NCI-H2171 (cell line): ENCODE data around the gene FCGR3B.
"Not testable (repeated sequence)": the region's sequence is repeated elsewhere in the genome, so short reads cannot be mapped to it uniquely, and the experiment has no call there.

Source experiments
- DNase-seq: peaks from one replicate; lab custom pipeline; 2025; lab: John Stamatoyannopoulos, UW

Gene FCGR3B

GRCh38 chr1:161631076-161631475, at the start of gene FCGR3B:
Gene FCGR3B (minus strand): TSS chr1:161631176. CDS start chr1:161631094, 82 bp downstream.
- no peak for DNase-seq

GRCh38 chr1:161678500-161678899, 47.5 kb upstream of the FCGR3B start:
- DNase-seq: no peak

- DNase-seq: no peak
Measured at GRCh38 chr1:161676958-161677689, 46.1 kb upstream of the FCGR3B start.

GRCh38 chr1:161676441-161676840, 45.5 kb upstream of the FCGR3B start:
- DNase-seq: no peak

- not testable (repeated sequence) for DNase-seq
Measured at GRCh38 chr1:161674908-161675307, 43.9 kb upstream of the FCGR3B start.

- not testable (repeated sequence) for DNase-seq
Measured at GRCh38 chr1:161674447-161674846, 43.5 kb upstream of the FCGR3B start.

GRCh38 chr1:161673437-161673836, 42.5 kb upstream of the FCGR3B start:
- not testable (repeated sequence) for DNase-seq

- DNase-seq: not testable (repeated sequence)
Measured at GRCh38 chr1:161671045-161672020, 40.4 kb upstream of the FCGR3B start.

GRCh38 chr1:161664689-161665088, 33.7 kb upstream of the FCGR3B start:
- DNase-seq: not testable (repeated sequence)

- DNase-seq: not testable (repeated sequence)
Measured at GRCh38 chr1:161663569-161663968, 32.6 kb upstream of the FCGR3B start.

GRCh38 chr1:161662684-161663339, 31.8 kb upstream of the FCGR3B start, which contains the start of gene FCGR2B:
Gene FCGR2B (plus strand): TSS chr1:161663143. CDS start chr1:161663242, 99 bp downstream.
- not testable (repeated sequence) for DNase-seq

GRCh38 chr1:161661660-161662311, 30.8 kb upstream of the FCGR3B start:
- DNase-seq: not testable (repeated sequence)

GRCh38 chr1:161658524-161658923, 27.5 kb upstream of the FCGR3B start:
- DNase-seq: not testable (repeated sequence)

GRCh38 chr1:161653971-161654370, 23.0 kb upstream of the FCGR3B start:
- not testable (repeated sequence) for DNase-seq

- not testable (repeated sequence) for DNase-seq
Measured at GRCh38 chr1:161653541-161653940, 22.6 kb upstream of the FCGR3B start.

- not testable (repeated sequence) for DNase-seq
Measured at GRCh38 chr1:161647507-161648360, 16.8 kb upstream of the FCGR3B start.

GRCh38 chr1:161644855-161645254, 13.9 kb upstream of the FCGR3B start:
- not testable (repeated sequence) for DNase-seq

- not testable (repeated sequence) for DNase-seq
Measured at GRCh38 chr1:161643481-161644208, 12.7 kb upstream of the FCGR3B start.

- DNase-seq: not testable (repeated sequence)
Measured at GRCh38 chr1:161642697-161643096, 11.7 kb upstream of the FCGR3B start.

- not testable (repeated sequence) for DNase-seq
Measured at GRCh38 chr1:161639203-161639602, 8.2 kb upstream of the FCGR3B start.
